GM21786 (cell line): Measurements from ENCODE around the gene HOXC12.

Source experiments
- ATAC-seq: cut with Tn5 transposase; IDR thresholded peaks from one replicate; pipeline ENCODE4 v1.9.1; 2021; ENCODE audit not compliant: unreplicated experiment

The HOXC12 gene

GRCh38 chr12:53971129-53971528 lies 16.4 kb downstream of the HOXC12 start:
- no peak for ATAC-seq

GRCh38 chr12:53971686-53972085 lies 17.0 kb downstream of the HOXC12 start:
- no peak for ATAC-seq

GRCh38 chr12:53972152-53972702 lies 17.5 kb downstream of the HOXC12 start:
- ATAC-seq = no peak

- no peak for ATAC-seq
Observed at GRCh38 chr12:53972722-53973235, 18.1 kb downstream of the HOXC12 start, which contains the start of gene HOXC11. TSS of gene HOXC11 (plus strand) at chr12:53973126. CDS start at chr12:53973242, 116 bp downstream.

- ATAC-seq = no peak
Observed at GRCh38 chr12:53973236-53974042, 18.7 kb downstream of the HOXC12 start.

GRCh38 chr12:53974084-53975063 lies 19.7 kb downstream of the HOXC12 start, which contains the start of gene HOTAIR:
TSS of gene HOTAIR (minus strand) at chr12:53974954.
- ATAC-seq = no peak

- no peak for ATAC-seq
Observed at GRCh38 chr12:53975064-53975471, 20.4 kb downstream of the HOXC12 start.

- no peak for ATAC-seq
Observed at GRCh38 chr12:53975479-53976152, 20.9 kb downstream of the HOXC12 start.

- no peak for ATAC-seq
Observed at GRCh38 chr12:53976172-53976822, 21.6 kb downstream of the HOXC12 start.

GRCh38 chr12:53976823-53977595 lies 22.3 kb downstream of the HOXC12 start:
- ATAC-seq = no peak

- no peak for ATAC-seq
Observed at GRCh38 chr12:53977596-53978445, 23.1 kb downstream of the HOXC12 start.

GRCh38 chr12:53978477-53979356 lies 24.0 kb downstream of the HOXC12 start:
- ATAC-seq = no peak

- no peak for ATAC-seq
Observed at GRCh38 chr12:53980104-53980801, 25.6 kb downstream of the HOXC12 start.

GRCh38 chr12:53980802-53981496 lies 26.2 kb downstream of the HOXC12 start:
- no peak for ATAC-seq

- no peak for ATAC-seq
Observed at GRCh38 chr12:53981634-53982565, 27.2 kb downstream of the HOXC12 start.
